Glutamatergic neuron (in vitro differentiated cells): ENCODE measurements around the gene PLCZ1. TPM values are rescaled to one million over a fixed set of nuclear protein-coding genes. Genes with fewer than 3 reads are reported as not detected.

Source experiments
- DNase-seq: peaks from one replicate; pipeline ENCODE4 v3.0.0; 2022
- H3K27ac Mint-ChIP-seq: one replicate; pipeline ENCODE4 v1.8.0; 2020; ENCODE audit warnings: mild to moderate bottlenecking, mixed read lengths, inconsistent platforms; ENCODE audit not compliant: unreplicated experiment
- H3K27me3 Mint-ChIP-seq: one replicate; pipeline ENCODE4 v1.8.0; 2020; ENCODE audit warnings: mild to moderate bottlenecking, moderate library complexity, mixed read lengths, inconsistent platforms; ENCODE audit not compliant: unreplicated experiment
- H3K36me3 Mint-ChIP-seq: one replicate; pipeline ENCODE4 v1.8.0; 2020; ENCODE audit warnings: mild to moderate bottlenecking, mixed read lengths, inconsistent platforms; ENCODE audit not compliant: unreplicated experiment
- H3K4me1 Mint-ChIP-seq: one replicate; pipeline ENCODE4 v1.8.0; 2020; ENCODE audit warnings: mild to moderate bottlenecking, low read depth, mixed read lengths, inconsistent platforms; ENCODE audit not compliant: unreplicated experiment
- H3K4me3 Mint-ChIP-seq: one replicate; pipeline ENCODE4 v1.8.0; 2020; ENCODE audit warnings: mild to moderate bottlenecking, mixed read lengths, inconsistent platforms; ENCODE audit not compliant: unreplicated experiment
- H3K9me3 Mint-ChIP-seq: one replicate; pipeline ENCODE4 v1.8.0; 2020; ENCODE audit warnings: mild to moderate bottlenecking, moderate library complexity, mixed read lengths, inconsistent platforms; ENCODE audit not compliant: unreplicated experiment
- total RNA-seq: library from RNA; stranded (reverse); fragmentation: NEBNext Ultra II Directional; extraction: Animal tissue kit (Norgen Biotek cat#: 25700); gene quantifications from one replicate; pipeline ENCODE4 v1.2.1, GENCODE V29; 2021; ENCODE audit not compliant: unreplicated experiment
- TF ChIP-seq, protein P1 (sequence below): fragments of 200-600 bp; sonication (generic); IDR thresholded peaks from one replicate; pipeline ENCODE4 v1.5.0; 2021; ENCODE audit not compliant: partially characterized antibody, unreplicated experiment

The PLCZ1 gene
- total RNA-seq, 1 donor from 2014 or later = not detected

DNA sequence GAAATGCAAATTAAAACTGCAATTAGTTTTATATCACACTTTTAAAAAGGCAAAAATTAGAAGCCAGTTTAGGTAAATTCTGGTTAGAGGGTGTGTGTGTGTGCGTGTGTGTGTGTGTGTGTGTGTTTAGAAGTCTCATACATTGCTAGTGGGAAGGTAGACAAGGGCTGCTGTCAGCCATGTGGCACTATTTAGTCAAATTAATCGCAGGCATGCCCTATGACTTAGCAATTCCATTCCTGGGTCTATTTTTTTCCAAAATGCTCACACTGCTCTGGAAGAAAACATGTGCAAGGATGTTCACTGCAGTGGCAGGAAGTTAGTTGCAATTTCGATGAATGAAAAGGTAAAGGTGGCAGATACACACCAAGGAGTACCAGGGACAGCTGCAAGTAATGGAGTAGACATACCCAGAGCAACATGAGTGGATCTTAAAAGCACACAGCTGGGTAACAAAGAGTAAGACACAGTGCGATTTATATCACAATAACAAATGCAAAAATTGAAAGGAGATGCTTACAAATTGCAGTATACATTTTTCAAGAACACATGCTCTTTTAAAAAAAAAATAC is 11.7 kb upstream of the PLCZ1 start:
- Mint-ChIP-seq H3K4me3 (no peak overlapping the region), H3K27me3 (no peaks in the 10 kb centered on the region), H3K4me1 (peaks cover 36% of the 10 kb centered on the region), H3K27ac (peak overlapping the region; percentile 44), H3K9me3 (peaks cover 2% of the 10 kb centered on the region), H3K36me3 (no peaks in the 10 kb centered on the region)
- no peak for DNase-seq
- TF ChIP-seq, protein P1, sequence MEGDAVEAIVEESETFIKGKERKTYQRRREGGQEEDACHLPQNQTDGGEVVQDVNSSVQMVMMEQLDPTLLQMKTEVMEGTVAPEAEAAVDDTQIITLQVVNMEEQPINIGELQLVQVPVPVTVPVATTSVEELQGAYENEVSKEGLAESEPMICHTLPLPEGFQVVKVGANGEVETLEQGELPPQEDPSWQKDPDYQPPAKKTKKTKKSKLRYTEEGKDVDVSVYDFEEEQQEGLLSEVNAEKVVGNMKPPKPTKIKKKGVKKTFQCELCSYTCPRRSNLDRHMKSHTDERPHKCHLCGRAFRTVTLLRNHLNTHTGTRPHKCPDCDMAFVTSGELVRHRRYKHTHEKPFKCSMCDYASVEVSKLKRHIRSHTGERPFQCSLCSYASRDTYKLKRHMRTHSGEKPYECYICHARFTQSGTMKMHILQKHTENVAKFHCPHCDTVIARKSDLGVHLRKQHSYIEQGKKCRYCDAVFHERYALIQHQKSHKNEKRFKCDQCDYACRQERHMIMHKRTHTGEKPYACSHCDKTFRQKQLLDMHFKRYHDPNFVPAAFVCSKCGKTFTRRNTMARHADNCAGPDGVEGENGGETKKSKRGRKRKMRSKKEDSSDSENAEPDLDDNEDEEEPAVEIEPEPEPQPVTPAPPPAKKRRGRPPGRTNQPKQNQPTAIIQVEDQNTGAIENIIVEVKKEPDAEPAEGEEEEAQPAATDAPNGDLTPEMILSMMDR = no peak

DNA sequence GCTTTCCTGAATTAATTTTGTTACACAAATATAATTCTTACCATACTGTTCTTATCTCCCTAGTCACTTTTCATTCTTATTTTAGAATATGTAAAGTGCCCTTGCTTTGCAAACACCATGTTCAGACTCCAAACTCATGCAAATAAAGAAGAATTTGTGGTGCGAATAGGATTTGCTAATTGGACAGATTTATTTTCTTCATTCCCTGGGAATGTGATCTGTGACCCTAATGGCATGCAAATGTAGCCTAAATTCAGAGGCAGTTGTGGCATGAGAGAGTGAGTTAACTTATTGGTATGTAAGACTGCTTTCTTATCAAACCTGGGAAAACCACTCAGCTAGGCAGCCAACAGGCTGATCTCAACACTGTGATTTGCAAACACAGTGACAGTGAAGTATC is 10.1 kb upstream of the PLCZ1 start:
- TF ChIP-seq, protein P1 = no peak
- no peak overlapping the region for H3K27ac Mint-ChIP-seq
- no peak overlapping the region for H3K4me3 Mint-ChIP-seq
- peaks cover 22% of the 10 kb centered on the region for H3K4me1 Mint-ChIP-seq
- DNase-seq = no peak
- H3K27me3 Mint-ChIP-seq = no peaks in the 10 kb centered on the region
- no peaks in the 10 kb centered on the region for H3K36me3 Mint-ChIP-seq
- H3K9me3 Mint-ChIP-seq = peaks cover 2% of the 10 kb centered on the region

DNA sequence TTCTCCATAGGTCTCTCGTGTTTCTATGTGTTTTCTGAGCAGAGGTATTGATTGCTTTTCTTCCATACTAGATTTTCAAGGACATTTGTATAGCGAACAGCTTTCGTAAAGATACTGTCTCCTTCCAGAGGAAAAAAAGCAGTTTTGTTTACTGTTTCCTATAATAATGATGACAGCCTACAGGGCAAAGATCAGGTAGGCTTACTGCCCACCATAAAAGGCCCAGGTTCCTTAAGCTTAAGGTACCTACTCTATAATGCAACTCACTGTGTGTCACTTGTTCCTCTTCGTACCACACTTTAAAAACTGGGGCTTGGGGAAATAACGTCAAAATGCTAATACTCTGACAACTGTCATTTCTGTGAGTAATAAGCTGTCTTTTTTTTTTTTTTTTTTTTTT is 6.7 kb downstream of the PLCZ1 start:
- no peak for DNase-seq
- Mint-ChIP-seq H3K27ac (no peak overlapping the region), H3K4me1 (no peaks in the 10 kb centered on the region), H3K9me3 (no peaks in the 10 kb centered on the region), H3K36me3 (peaks cover 8% of the 10 kb centered on the region), H3K4me3 (no peak overlapping the region), H3K27me3 (no peaks in the 10 kb centered on the region)
- TF ChIP-seq, protein P1 = no peak

DNA sequence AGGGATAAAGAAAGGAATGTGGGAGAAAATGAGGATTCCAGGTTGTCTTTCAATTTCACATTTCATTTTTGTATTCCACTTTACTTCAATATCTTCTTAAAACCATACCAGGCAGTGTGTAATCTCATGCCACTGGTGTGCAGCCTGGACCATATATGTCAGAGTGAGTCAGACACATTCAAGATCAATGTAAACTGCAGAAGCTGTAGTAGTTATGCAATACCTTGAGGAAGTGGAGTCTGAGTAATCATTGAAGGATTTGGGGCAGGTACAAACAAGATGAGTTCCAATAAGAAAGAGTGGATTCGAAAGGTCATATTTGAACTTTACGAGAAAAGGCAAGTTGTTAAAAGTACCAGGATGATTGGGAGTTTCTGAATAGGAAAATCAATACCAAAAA is 14.1 kb downstream of the PLCZ1 start:
- Mint-ChIP-seq H3K27me3 (peaks cover 2% of the 10 kb centered on the region), H3K4me3 (no peak overlapping the region), H3K9me3 (no peaks in the 10 kb centered on the region), H3K36me3 (no peaks in the 10 kb centered on the region), H3K27ac (no peak overlapping the region), H3K4me1 (no peaks in the 10 kb centered on the region)
- no peak for DNase-seq
- TF ChIP-seq, protein P1 = no peak

DNA sequence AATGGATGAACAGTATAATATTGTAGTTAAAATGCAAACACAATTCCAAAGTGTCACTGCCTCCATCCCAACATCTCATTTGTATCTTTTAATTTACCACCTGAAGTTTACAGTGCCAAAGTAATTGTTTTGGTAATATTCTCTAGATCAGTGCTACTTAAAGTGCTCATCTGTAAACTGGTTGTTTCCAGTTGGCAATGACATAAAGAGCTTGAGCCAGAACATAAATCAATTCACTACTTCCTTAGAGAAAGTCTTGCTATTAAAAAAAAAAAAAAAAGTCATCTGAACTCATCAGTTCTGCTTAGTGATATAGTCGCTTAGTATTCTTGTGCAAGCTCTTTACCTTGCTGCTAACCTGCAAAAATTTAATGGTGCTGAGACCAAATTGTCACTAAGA is 16.4 kb downstream of the PLCZ1 start:
- H3K27ac Mint-ChIP-seq = no peak overlapping the region
- H3K4me3 Mint-ChIP-seq = no peak overlapping the region
- DNase-seq = no peak
- no peaks in the 10 kb centered on the region for H3K4me1 Mint-ChIP-seq
- TF ChIP-seq, protein P1 = no peak
- H3K27me3 Mint-ChIP-seq = peaks cover 2% of the 10 kb centered on the region
- H3K9me3 Mint-ChIP-seq = no peaks in the 10 kb centered on the region
- H3K36me3 Mint-ChIP-seq = no peaks in the 10 kb centered on the region
